DOHH2 (cell line): ENCODE data around the gene SHCBP1L.

Source experiments
- H3F3A ChIP-seq: fragments of 200-600 bp; sonication (generic), shearing (Covaris generic); 2 replicates; pipeline ENCODE4 v1.6.0; 2016; ENCODE audit warnings: antibody characterized with exemption, mild to moderate bottlenecking; ENCODE audit not compliant: control insufficient read depth, insufficient read depth
- H3K27ac ChIP-seq: fragments of 200-600 bp; sonication (generic); 2 replicates; pipeline ENCODE4 v1.5.1; 2014; ENCODE audit warnings: low read depth, mild to moderate bottlenecking, low read length, moderate library complexity
- H3K27me3 ChIP-seq: fragments of 200-600 bp; sonication (generic); 2 replicates; pipeline ENCODE4 v1.6.1; 2014; ENCODE audit warnings: mild to moderate bottlenecking, low read length, mixed read lengths; ENCODE audit not compliant: control insufficient read depth
- H3K36me3 ChIP-seq: fragments of 200-600 bp; sonication (generic); 2 replicates; pipeline ENCODE4 v1.6.1; 2014; ENCODE audit warnings: mild to moderate bottlenecking, low read length, moderate library complexity, mixed read lengths; ENCODE audit not compliant: control insufficient read depth
- H3K4me1 ChIP-seq: fragments of 200-600 bp; sonication (generic); 2 replicates; pipeline ENCODE4 v1.6.1; 2014; ENCODE audit warnings: mild to moderate bottlenecking, low read length, mixed read lengths; ENCODE audit not compliant: control insufficient read depth
- H3K4me2 ChIP-seq: fragments of 200-600 bp; sonication (generic); 2 replicates; pipeline ENCODE4 v1.6.0; 2014; ENCODE audit warnings: mild to moderate bottlenecking, low read length, moderate library complexity
- H3K4me3 ChIP-seq: fragments of 200-600 bp; sonication (generic); 2 replicates; pipeline ENCODE4 v1.5.1; 2014; ENCODE audit warnings: mild to moderate bottlenecking, low read length, mixed read lengths
- H3K79me2 ChIP-seq: fragments of 200-600 bp; sonication (generic); 2 replicates; pipeline ENCODE4 v1.6.1; 2014; ENCODE audit warnings: mild to moderate bottlenecking, low read length, mixed read lengths; ENCODE audit not compliant: control insufficient read depth
- H3K9me2 ChIP-seq: fragments of 200-600 bp; sonication (generic); replicated peaks from 2 replicates; pipeline ENCODE4 v1.6.1; 2014; ENCODE audit warnings: mild to moderate bottlenecking, low read length, mixed read lengths; ENCODE audit not compliant: control insufficient read depth
- H3K9me3 ChIP-seq: fragments of 200-600 bp; sonication (generic); 2 replicates; pipeline ENCODE4 v1.6.1; 2014; ENCODE audit warnings: antibody characterized with exemption, low read length, mixed read lengths; ENCODE audit not compliant: control insufficient read depth, insufficient read depth
- H4K20me1 ChIP-seq: fragments of 200-600 bp; sonication (generic); 2 replicates; pipeline ENCODE4 v1.6.0; 2014; ENCODE audit warnings: low read depth, mild to moderate bottlenecking, antibody characterized with exemption, low read length, moderate library complexity; ENCODE audit not compliant: control insufficient read depth, insufficient read depth
- CTCF ChIP-seq: fragments of 200-600 bp; sonication (generic); IDR thresholded peaks from one replicate; pipeline ENCODE4 v1.5.1; 2014; ENCODE audit warnings: antibody characterized with exemption, mild to moderate bottlenecking, low read depth, low read length; ENCODE audit not compliant: poor library complexity, severe bottlenecking
- EZH2phosphoT487 ChIP-seq: fragments of 200-600 bp; sonication (generic); IDR thresholded peaks from 2 replicates; pipeline ENCODE4 v1.6.1; 2017; ENCODE audit warnings: borderline replicate concordance, mild to moderate bottlenecking, antibody characterized with exemption, low read length, moderate library complexity, mixed read lengths

SHCBP1L gene

GRCh38 chr1:182952677-182953444 is at the start of gene SHCBP1L:
SHCBP1L (minus strand) TSS chr1:182953166; CDS start chr1:182953133, 33 bp downstream.
- Histone ChIP-seq H3K4me2 (no peak within 1 kb of the TSS), H3K9me2 (no peaks in the 10 kb centered on the region), H3K27ac (no peak within 1 kb of the TSS), H3K9me3 (no peaks in the 10 kb centered on the region), H3K27me3 (no peaks in the 10 kb centered on the region), H3K4me1 (no peaks in the 10 kb centered on the region), H3F3A (no peaks in the 10 kb centered on the region), H3K4me3 (no peak within 1 kb of the TSS), H3K36me3 (no peaks in the 10 kb centered on the region), H4K20me1 (no peaks in the 10 kb centered on the region), H3K79me2 (no peaks in the 10 kb centered on the region)
- TF ChIP-seq CTCF, result no peak
- no peak for TF ChIP-seq EZH2phosphoT487

GRCh38 chr1:183002267-183002666 is 49.3 kb upstream of the SHCBP1L start:
- H3K4me3 ChIP-seq, result no peak overlapping the region
- no peaks in the 10 kb centered on the region for H4K20me1 ChIP-seq
- H3K9me2 ChIP-seq, result no peaks in the 10 kb centered on the region
- H3K27ac ChIP-seq, result no peak overlapping the region
- H3K9me3 ChIP-seq, result no peaks in the 10 kb centered on the region
- no peaks in the 10 kb centered on the region for H3K36me3 ChIP-seq
- peaks cover 32% of the 10 kb centered on the region for H3K27me3 ChIP-seq
- TF ChIP-seq CTCF (no peak), EZH2phosphoT487 (no peak)
- H3K4me2 ChIP-seq, result no peak overlapping the region
- no peaks in the 10 kb centered on the region for H3F3A ChIP-seq
- no peaks in the 10 kb centered on the region for H3K4me1 ChIP-seq
- H3K79me2 ChIP-seq, result no peaks in the 10 kb centered on the region

- no peaks in the 10 kb centered on the region for H3K4me1 ChIP-seq
- no peaks in the 10 kb centered on the region for H3K79me2 ChIP-seq
- no peaks in the 10 kb centered on the region for H3K36me3 ChIP-seq
- no peaks in the 10 kb centered on the region for H4K20me1 ChIP-seq
- no peak overlapping the region for H3K4me2 ChIP-seq
- TF ChIP-seq EZH2phosphoT487 (no peak), CTCF (no peak)
- H3K27me3 ChIP-seq, result peaks cover 31% of the 10 kb centered on the region; the same call in 1 of the 2 replicates
- no peaks in the 10 kb centered on the region for H3K9me3 ChIP-seq
- H3K4me3 ChIP-seq, result no peak overlapping the region
- H3F3A ChIP-seq, result no peaks in the 10 kb centered on the region
- H3K9me2 ChIP-seq, result no peaks in the 10 kb centered on the region
- no peak overlapping the region for H3K27ac ChIP-seq
Measured at GRCh38 chr1:183000167-183000962, 47.4 kb upstream of the SHCBP1L start.
